GM18517 (cell line): ENCODE results near the gene KIRREL3.
"Not testable (repeated sequence)": the region's sequence is repeated elsewhere in the genome, so short reads cannot be mapped to it uniquely, and the experiment has no call there.

Source experiments
- ATAC-seq: cut with Tn5 transposase; IDR thresholded peaks from one replicate; pipeline ENCODE4 v1.9.1; 2021; ENCODE audit warnings: mild to moderate bottlenecking, moderate library complexity; ENCODE audit not compliant: unreplicated experiment

KIRREL3 gene

DNA sequence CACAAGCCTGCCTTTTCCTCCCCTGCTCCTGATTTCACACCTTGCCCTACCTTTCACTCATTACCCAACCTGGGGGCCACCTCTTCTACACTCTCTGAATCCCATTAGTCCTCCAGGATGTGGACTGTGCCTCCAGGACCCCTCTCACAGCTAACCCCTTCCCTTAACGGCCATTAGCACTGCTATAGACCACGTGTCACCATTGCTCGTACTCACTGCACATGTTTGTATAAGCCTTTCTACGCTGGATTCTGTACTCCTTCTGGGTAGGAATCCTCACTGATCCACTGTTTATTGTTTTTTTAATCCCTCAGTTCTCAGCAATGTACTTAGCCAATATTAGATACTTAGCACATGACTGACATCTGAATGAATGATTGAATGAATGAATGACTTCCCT is 40.9 kb downstream of the KIRREL3 start:
- ATAC-seq = no peak

GRCh38 chr11:126956635-126957034 is 43.9 kb downstream of the KIRREL3 start:
- no peak for ATAC-seq

DNA sequence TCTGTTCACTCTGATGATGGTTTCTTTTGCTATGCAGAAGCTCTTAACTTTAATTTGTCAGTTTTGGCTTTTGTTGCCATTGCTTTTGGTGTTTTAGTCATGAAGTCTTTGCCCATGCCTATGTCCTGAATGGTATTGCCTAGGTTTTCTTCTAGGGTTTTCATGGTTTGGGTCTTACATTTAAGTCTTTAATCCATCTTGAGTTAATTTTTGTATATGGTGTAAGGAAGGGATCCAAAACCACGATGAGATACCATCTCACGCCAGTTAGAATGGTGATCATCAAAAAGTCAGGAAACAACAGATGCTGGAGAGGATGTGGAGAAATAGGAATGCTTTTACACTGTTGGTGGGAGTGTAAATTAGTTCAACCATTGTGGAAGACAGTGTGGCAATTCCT is 48.0 kb downstream of the KIRREL3 start:
- not testable (repeated sequence) for ATAC-seq

- ATAC-seq = no peak
Observed at GRCh38 chr11:126951465-126951864, 49.1 kb downstream of the KIRREL3 start.

DNA sequence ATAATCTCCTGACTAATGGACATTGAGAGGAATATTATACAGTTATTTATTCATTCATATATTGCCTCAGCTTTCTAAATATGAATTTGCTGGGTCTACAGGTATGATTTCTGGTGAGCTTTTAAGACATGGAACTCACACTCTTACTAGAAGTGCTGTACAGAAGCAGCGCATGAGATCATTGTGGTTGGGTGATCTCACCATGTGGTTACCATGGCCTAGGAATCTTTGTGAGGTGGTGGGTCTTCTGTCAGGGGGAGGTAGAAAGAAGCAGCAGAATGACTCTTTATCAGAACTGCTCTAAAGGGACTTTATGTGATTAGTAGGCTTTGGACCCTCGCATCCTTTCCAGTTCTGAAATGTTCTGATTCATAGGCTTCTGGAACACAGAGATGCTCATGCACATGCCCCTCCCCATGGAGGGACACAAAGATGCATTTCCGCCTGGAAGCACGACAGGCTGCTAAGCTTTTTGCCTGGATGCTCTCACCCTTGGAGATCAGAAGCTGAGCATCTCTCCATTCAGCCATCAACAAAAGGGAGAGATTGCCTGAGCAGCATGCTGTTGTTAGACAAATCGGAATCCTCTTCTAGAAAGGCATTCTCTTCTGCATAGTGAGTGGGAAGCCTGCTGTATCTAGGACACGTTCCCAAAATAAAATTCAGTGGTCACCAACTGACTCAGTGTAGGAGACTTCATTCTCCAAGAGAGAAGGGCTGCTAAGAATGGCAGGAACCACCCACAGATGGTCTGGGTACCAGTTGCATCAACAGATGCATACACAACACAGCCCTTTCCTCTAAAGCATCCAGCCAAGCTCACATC is 51.3 kb downstream of the KIRREL3 start:
- no peak for ATAC-seq

- ATAC-seq = no peak
Observed at GRCh38 chr11:126948563-126948962, 52.0 kb downstream of the KIRREL3 start.

DNA sequence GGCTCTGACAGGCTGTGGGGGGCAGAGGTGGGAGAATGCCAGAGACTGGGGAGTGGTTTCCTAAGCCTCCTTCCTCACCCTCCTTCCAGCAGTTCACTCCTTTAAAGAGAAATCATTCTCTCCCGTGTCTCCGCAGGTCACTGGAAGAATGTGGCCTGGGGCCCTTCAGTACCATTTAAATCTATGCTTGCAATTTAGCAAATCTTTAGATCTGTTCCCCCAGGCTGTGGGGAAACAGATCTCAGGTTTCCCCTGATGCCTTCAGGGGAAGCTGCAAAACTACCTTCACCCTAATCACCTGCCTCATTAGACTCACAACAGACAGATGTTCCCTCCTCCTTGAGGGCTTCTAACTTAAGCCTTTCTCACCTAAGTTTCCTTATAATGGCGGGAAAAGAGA is 55.3 kb downstream of the KIRREL3 start:
- ATAC-seq = no peak

GRCh38 chr11:126943316-126943715 is 57.3 kb downstream of the KIRREL3 start:
- ATAC-seq = no peak

DNA sequence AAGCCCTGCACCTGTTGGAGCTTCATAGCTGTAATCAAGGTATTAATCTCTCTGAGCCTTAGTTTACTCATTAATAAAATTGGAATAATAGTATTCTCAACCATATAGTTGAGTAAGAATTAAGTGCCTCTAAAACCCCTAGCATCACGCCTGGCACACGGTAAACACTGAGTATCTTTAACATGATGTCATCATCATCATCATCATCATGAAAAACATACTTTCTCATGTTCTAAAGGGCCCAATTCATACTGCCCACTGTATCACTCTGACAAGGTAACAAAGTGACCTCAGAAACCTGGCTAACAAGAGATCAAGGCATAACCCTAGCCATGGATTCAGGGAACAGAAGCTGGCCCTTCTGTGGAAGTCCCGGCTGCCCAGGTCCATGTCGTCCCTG is 58.4 kb downstream of the KIRREL3 start:
- ATAC-seq = no peak

- ATAC-seq = no peak
Observed at GRCh38 chr11:126939552-126939951, 61.0 kb downstream of the KIRREL3 start.

DNA sequence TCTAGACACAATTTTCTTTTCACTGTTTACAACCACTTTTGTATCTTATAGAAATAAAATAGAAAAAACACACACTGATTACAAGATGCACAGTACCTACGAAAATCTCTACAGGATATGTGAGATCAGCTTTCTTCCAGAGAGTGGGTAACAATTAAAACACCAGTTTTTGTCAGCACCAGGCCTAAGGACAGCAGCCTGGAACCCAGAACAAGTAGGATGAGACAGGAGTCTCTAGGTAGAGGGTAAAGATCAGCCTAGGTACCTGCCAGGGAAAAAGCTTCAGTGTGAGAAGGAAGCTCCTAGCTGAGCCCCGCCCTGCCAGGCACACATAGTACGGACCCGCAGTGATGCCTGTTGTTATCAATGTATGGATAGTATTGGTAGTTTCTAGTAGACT is 61.9 kb downstream of the KIRREL3 start:
- ATAC-seq = no peak

GRCh38 chr11:126930091-126930841 is 70.3 kb downstream of the KIRREL3 start:
- ATAC-seq = no peak

- no peak for ATAC-seq
Observed at GRCh38 chr11:126929179-126930061, 71.2 kb downstream of the KIRREL3 start.

DNA sequence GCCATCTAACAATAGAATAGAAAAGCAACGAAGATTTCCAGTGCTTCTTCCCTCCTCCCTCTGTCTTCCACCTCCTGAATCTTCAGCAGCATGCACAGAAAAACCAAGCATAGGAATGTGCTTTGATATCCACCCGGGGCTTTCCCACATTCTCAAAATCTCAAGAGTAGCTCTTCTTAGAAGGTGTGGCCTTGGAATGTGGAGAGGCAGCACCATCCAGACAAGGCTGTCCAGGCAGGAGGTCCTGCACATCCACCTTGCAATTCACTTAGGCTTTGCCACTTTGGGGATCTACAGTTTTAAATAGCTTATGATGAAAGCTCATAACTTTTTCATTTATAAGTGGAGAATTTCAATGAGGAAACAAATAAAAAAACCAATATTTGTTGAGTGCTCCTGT is 72.9 kb downstream of the KIRREL3 start:
- no peak for ATAC-seq

GRCh38 chr11:126926376-126926791 is 74.2 kb downstream of the KIRREL3 start:
- ATAC-seq = no peak

DNA sequence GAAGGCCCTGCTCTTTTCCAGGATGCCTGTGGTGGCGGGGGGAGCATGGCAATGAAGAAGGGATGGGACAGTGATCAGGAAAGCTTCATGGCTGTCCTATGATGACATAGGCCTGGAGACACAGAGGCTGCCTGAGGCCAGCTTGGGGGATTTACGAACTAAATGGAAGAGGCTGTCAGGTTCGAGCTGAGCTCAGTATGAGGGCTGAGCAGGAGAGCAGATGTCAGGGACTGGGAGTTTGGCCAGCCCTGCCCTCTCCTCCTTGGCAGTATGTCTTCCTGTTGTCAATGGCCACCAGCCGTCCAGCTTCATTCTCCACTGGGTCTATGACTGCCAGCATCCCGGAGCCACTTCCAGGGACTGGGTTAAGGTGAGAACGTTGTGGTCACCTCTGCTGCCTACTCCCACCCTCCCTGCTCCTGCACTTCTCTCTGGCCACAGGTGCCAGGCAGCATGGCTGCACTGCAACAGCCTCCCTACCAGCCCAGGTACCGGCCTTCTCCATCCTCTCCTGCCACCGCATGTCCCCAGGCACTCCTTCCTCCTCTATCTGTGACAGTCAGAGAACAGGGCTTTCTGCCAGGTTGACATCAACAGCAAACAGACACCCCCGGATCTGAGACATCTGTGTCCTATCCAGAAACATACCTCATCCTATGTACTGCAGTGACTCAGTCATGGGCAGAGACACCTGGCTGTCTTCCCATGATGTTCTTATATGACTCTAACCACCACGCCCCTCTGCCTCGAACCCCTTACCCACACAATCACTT is 75.1 kb downstream of the KIRREL3 start:
- ATAC-seq = no peak

DNA sequence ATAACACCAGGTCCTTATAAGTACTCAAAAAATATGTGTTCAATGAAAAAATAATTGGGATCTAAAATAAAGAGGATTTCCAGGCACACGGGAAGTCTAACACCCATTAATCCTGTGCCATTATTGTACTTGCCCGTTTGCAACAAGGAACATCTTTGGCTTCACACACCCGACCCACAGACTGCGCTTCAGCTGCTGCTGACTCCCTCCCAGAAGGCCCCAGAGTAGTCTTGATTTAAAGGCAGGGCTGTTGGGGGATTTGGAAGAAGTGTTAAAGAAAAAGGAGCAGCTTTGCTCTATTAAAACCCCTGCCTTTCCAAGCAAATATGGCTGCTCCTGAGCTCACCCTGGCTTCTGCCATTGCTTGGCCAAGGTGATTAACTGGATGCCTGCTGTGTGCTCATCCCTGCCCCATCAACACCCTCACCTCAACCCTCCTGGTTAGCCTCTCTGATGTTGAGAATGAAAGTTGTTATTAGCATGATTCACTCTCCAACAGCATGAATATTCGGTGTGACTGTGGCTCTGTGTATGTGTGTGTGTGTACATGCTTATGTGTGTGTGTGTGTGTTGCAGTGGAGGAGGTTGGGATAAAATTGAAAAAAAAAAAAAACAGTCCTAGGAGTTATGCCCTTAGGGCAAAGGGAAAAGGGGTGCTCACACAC is 76.1 kb downstream of the KIRREL3 start:
- ATAC-seq = no peak

DNA sequence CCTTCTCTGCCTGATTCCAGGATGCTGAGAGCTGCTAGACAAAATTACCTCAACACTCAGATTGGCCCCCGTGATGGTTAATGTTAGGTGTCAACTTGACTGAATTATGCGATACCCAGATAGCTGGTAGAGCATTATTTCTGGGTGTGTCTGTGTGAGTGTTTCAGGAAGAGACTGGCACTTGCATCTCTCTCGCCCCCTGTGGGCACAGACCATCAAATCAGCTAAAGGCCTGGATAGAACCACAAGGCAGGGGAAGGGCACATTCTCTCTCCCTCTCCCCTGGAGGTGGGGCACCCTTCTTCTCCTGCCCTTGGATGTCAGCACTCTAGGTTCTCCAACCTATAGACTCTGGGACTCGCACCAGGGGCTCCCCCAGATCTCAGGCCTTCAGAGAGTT is 79.7 kb downstream of the KIRREL3 start:
- ATAC-seq = no peak

GRCh38 chr11:126919147-126919823 is 81.3 kb downstream of the KIRREL3 start:
- ATAC-seq = no peak
